Choroid plexus epithelial cell (primary cell): ENCODE measurements around the gene PBX1.

Source experiments
- DNase-seq: peaks from one replicate; pipeline ENCODE4 v3.0.0-alpha.2; 2010; ENCODE audit warnings: low read depth
- H3K4me3 ChIP-seq: 2 replicates; pipeline ENCODE4 v1.5.1; 2011; ENCODE audit warnings: low read depth, mild to moderate bottlenecking, control low read depth, low read length, moderate library complexity
- TF ChIP-seq, protein P1 (sequence below): conservative IDR thresholded peaks from 2 replicates; pipeline ENCODE4 v1.5.1; 2011; ENCODE audit warnings: low read depth, mild to moderate bottlenecking, control low read depth, inconsistent platforms, low read length, moderate library complexity

The PBX1 gene

DNA sequence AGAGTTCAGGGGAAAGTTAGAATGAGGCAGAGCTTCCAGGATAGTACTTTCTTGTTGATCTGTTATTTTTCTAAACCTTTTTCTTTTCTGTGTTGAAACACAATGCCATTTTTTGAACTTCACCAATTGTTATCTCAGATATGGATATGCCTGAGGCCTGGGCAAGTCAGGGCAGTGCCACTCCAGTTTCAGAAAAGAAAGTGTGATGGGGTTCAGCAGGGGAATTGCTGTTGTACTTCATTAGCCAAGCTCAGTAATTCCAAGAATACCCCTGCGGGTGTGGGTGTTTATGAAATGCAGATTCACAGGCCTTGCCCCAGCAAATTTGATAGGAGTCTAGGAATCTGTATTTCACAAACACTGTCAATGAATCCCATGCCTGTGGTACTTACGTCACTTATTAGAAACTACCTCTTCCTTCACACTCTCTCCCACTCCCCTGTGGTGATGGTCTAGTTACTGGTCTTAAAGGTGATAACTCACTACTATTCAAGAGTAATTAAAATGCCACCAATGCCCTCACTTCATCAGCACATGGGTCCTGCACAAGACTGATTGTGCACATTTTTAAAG, 142.3 kb downstream of the PBX1 start:
- TF ChIP-seq, protein P1, sequence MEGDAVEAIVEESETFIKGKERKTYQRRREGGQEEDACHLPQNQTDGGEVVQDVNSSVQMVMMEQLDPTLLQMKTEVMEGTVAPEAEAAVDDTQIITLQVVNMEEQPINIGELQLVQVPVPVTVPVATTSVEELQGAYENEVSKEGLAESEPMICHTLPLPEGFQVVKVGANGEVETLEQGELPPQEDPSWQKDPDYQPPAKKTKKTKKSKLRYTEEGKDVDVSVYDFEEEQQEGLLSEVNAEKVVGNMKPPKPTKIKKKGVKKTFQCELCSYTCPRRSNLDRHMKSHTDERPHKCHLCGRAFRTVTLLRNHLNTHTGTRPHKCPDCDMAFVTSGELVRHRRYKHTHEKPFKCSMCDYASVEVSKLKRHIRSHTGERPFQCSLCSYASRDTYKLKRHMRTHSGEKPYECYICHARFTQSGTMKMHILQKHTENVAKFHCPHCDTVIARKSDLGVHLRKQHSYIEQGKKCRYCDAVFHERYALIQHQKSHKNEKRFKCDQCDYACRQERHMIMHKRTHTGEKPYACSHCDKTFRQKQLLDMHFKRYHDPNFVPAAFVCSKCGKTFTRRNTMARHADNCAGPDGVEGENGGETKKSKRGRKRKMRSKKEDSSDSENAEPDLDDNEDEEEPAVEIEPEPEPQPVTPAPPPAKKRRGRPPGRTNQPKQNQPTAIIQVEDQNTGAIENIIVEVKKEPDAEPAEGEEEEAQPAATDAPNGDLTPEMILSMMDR, result no peak

DNA sequence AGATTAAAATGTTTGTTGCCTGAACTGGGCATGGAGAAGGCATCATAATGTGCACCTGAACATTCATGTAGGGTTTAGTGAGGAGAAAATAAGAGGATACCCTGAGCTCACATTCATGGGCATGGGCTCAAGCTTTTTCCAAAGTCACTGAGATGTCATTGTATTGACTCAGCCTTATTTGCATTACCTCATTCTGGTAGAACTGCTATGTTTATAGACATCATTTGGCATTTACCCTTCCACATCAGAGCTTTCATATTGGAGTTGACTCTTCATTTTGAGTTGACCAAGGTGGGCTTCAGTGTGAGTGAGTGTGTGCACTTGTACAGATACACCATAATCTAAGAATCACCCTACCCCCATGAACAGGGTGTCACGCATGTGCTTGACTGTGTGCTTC, 143.2 kb downstream of the PBX1 start:
- TF ChIP-seq, protein P1, result no peak
- peak; percentile 34 for DNase-seq
- no peak overlapping the region for H3K4me3 ChIP-seq

More for the DNA sequence above, 142.3 kb downstream of the PBX1 start:
- no peak overlapping the region for H3K4me3 ChIP-seq
- no peak for DNase-seq

DNA sequence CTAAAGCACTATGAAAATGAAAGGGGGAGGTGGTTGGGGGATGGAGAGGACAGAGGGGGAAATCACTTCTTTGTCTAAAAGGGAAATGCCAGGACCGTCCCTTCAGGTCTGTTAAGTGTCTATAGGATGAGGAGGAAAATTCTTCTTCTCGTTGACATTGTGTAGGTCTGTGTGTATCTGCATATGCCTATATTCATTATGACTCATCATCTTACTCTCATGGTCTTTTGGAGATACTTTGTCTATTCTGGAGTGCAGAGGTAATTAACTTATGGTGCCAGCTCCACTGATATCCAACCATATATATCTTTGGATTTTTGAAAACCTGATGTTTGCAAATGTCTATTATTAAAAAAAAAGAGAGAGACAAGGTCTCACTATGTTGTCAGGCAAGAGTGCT, 143.7 kb downstream of the PBX1 start:
- DNase-seq, result no peak
- TF ChIP-seq, protein P1, result no peak

DNA sequence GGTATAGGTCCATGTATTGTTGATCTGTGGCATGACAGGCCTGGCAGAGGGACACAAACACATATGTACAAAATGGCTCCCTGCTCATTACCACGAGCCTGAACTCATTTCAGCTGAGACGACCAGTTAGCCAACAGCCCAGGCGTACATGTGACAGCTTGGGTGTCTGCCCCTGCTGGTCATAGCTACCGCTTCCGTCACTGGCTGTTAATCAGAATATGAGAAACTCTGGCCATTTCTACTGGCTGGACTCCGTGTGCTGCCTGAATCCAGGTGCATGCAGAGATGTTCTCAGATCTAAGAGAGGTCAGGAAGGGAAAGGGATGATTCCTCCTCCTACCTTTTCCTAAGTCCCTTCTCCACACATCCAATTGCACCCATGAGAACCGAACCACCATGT, 144.5 kb downstream of the PBX1 start:
- DNase-seq, result no peak
- H3K4me3 ChIP-seq, result no peak overlapping the region
- TF ChIP-seq, protein P1, result no peak

More for the DNA sequence above, 143.7 kb downstream of the PBX1 start:
- H3K4me3 ChIP-seq, result no peak overlapping the region

DNA sequence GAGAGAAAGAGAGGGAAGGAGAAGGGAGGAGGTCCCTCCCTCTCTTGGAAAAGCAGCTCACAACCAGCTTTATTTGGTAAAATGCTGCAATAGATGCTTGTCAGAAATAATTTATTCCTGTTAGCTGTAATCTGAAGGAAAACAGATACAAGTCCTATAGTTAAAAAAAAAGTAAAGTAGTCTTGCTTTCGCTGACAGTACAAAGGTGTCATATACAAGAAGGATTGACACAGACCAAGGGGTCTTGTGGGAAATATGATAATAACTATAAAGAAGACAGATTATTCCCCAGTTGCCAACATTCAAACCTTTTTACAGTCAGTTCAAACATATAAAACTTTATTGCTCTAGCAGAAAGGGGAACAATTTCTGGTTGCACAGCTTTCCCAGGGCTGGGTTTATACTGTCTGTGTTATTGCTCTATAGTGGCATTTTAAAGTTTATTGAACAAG, 145.0 kb downstream of the PBX1 start:
- TF ChIP-seq, protein P1, result no peak
- H3K4me3 ChIP-seq, result no peak overlapping the region
- no peak for DNase-seq

DNA sequence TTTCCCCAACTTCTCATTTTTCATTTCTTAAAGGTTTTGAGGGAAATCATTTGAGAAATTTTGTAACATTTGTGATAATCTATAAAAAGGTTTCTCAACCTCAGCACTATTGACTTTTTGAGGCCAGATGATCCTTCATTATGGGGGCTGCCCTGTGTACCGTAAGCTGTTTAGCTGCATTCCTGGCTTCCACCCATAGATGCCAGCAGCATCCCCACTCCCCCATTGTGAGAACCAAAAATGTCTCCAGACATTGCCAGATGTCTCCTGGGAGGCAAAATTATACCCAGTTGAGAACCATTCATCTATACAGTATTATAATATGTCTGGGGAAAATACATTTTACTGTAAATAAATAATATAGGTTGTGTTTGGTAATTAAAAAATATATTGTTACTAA, 146.0 kb downstream of the PBX1 start:
- no peak overlapping the region for H3K4me3 ChIP-seq
- TF ChIP-seq, protein P1, result peak; percentile 44
- DNase-seq, result no peak

DNA sequence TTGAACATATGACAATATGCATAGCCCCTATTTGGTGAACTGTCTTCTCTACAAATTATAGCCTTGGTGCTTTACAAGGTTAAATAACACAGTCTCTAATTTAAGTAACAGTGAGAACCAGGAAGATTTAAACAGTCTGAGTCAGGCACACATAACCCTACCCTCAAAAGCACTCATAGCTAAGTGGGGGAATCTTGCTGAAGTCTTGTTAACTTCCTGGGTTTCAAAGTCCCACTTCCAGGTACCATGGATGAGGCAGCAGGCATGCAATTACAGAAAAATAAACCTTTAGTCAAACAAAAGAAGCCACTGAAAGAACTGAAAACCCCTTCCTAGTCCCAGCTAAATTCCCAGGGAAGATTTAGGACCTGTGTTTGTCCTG, 147.6 kb downstream of the PBX1 start:
- TF ChIP-seq, protein P1, result no peak
- no peak overlapping the region for H3K4me3 ChIP-seq
- peak; percentile 22 for DNase-seq
